Activated CD4-positive, CD25-positive, alpha-beta regulatory T cell treated with anti-CD3 and anti-CD28 coated beads, Interleukin-2, amount 50 U/mL, for 72 hours (primary cell): ENCODE data around the gene BLTP2.

ENCODE experiments used
- DNase-seq: peaks from one replicate; pipeline ENCODE4 v3.0.0; 2021

Gene BLTP2

GRCh38 chr17:28597606-28598383, 47.2 kb downstream of the BLTP2 start:
- no peak for DNase-seq
